Aorta (tissue), 5 donors: ENCODE results near the gene TMPRSS11D. TPM values are rescaled to one million over a fixed set of nuclear protein-coding genes. Genes with fewer than 3 reads are reported as not detected.

Experiments used
- ATAC-seq: fragments of 200-7000 bp; cut with Tn5 transposase; one replicate; pipeline ENCODE4 v1.9.1; 2022; ENCODE audit warnings: moderate library complexity; ENCODE audit not compliant: low FRiP score
- DNase-seq, 2 donors: peaks; one replicate each; pipeline ENCODE4 v3.0.0-alpha.2; 2020
- H3K27ac ChIP-seq, 2 donors: one replicate each; pipeline ENCODE4 v1.5.1; 2013; ENCODE audit warnings: low read length in 2 of 2, mild to moderate bottlenecking in 2 of 2, moderate library complexity in 2 of 2, control low read depth in 1 of 2, inconsistent platforms in 1 of 2, low read depth in 1 of 2
- H3K27me3 ChIP-seq, 2 donors: one replicate each; pipeline ENCODE4 v1.6.1; 2013; ENCODE audit warnings: control low read depth in 1 of 2, low read length in 1 of 2, mild to moderate bottlenecking in 1 of 2, moderate library complexity in 1 of 2; ENCODE audit not compliant: insufficient read depth in 2 of 2, control insufficient read depth in 1 of 2
- H3K36me3 ChIP-seq, 2 donors: one replicate each; pipeline ENCODE4 v1.6.1; 2013; ENCODE audit warnings: control low read depth in 1 of 2, low read length in 1 of 2, mild to moderate bottlenecking in 1 of 2; ENCODE audit not compliant: insufficient read depth in 2 of 2, control insufficient read depth in 1 of 2
- H3K4me1 ChIP-seq, 2 donors: one replicate each; pipeline ENCODE4 v1.6.1; 2013; ENCODE audit warnings: low read length in 2 of 2, control low read depth in 1 of 2, mild to moderate bottlenecking in 1 of 2, moderate library complexity in 1 of 2; ENCODE audit not compliant: insufficient read depth in 2 of 2, control insufficient read depth in 1 of 2
- H3K4me3 ChIP-seq, 2 donors: one replicate each; pipeline ENCODE4 v1.5.1; 2013; ENCODE audit warnings: low read length in 2 of 2, control low read depth in 1 of 2, mild to moderate bottlenecking in 1 of 2
- H3K9me3 ChIP-seq: one replicate; pipeline ENCODE4 v1.6.1; 2013; ENCODE audit warnings: mild to moderate bottlenecking, low read length; ENCODE audit not compliant: control insufficient read depth
- WGBS, 2 donors: extraction: QIAGEN DNeasy Blood & Tissue Kit; methylation state at CpG; one replicate each; pipeline ENCODE4 v1.1.7; 2013; 5-methylcytosine and 5-hydroxymethylcytosine counted together
- intact Hi-C, 2 donors: fragments of 100-400 bp; cut with DNase I; formaldehyde crosslinking; loops; one replicate each; pipeline versions ENCODE4 v1.14.2 to v1.15.0; 2022
- polyA plus RNA-seq, 2 donors: library from polyadenylated mRNA; stranded (reverse); fragments of 200-250 nt; gene quantifications; one replicate each; pipeline ENCODE4 v1.2.3, GENCODE V29; 2013
- total RNA-seq, 2 donors: library from RNA; stranded (reverse); fragmentation: NEBNext Ultra II Directional; extraction: Animal tissue kit (Norgen Biotek cat#: 25700); gene quantifications; one replicate each; pipeline ENCODE4 v1.2.1, GENCODE V29; 2021
- donor health status: healthy with polysubstance abuse.
- donor health status: Bipolar disorder and iron deficiency.
- donor health status: DM: no; HTN: no; CAD: no.
- donor health status: DM: no; HTN: no; CAD: no.
- donor health status: DM: yes; HTN: yes; CAD: no.

The TMPRSS11D gene
- total and polyA plus RNA-seq, 4 donors = 0.13 to 2.5 TPM; not detected in 2

GRCh38 chr4:67880866-67881610 lies 2.8 kb downstream of the TMPRSS11D start:
- intact Hi-C loops = no loop called here
- no peaks in the 10 kb centered on the region for H3K36me3 ChIP-seq
- no peaks in the 10 kb centered on the region for H3K27me3 ChIP-seq
- 20 to 33% methylated on average over 1 of the region's 1 CpG for WGBS, 2 donors
- H3K9me3 ChIP-seq = no peaks in the 10 kb centered on the region
- no peak for DNase-seq
- H3K4me3 ChIP-seq = no peak overlapping the region
- H3K4me1 ChIP-seq = no peaks in the 10 kb centered on the region
- ATAC-seq = no peak
- H3K27ac ChIP-seq = no peak overlapping the region

GRCh38 chr4:67879486-67879885 lies 4.3 kb downstream of the TMPRSS11D start:
- ATAC-seq (no peak), DNase-seq (no peak)
- no peak overlapping the region for H3K27ac ChIP-seq
- intact Hi-C loops = no loop called here
- H3K27me3 ChIP-seq = no peaks in the 10 kb centered on the region
- no peaks in the 10 kb centered on the region for H3K4me1 ChIP-seq
- WGBS, 2 donors = 78 to 79% methylated on average over 3 of the region's 3 CpGs
- H3K36me3 ChIP-seq = no peaks in the 10 kb centered on the region
- H3K4me3 ChIP-seq = no peak overlapping the region
- no peaks in the 10 kb centered on the region for H3K9me3 ChIP-seq

- ATAC-seq = no peak
- no peaks in the 10 kb centered on the region for H3K36me3 ChIP-seq
- intact Hi-C loops = no loop called here
- WGBS, 2 donors = 86 to 87% methylated on average over 3 of the region's 3 CpGs
- H3K4me3 ChIP-seq = no peak overlapping the region
- H3K27ac ChIP-seq = no peak overlapping the region
- H3K9me3 ChIP-seq = no peaks in the 10 kb centered on the region
- H3K27me3 ChIP-seq = no peaks in the 10 kb centered on the region
- H3K4me1 ChIP-seq = no peaks in the 10 kb centered on the region
- no peak for DNase-seq
Measured at GRCh38 chr4:67877086-67877485, 6.7 kb downstream of the TMPRSS11D start.

GRCh38 chr4:67874986-67875385 lies 8.8 kb downstream of the TMPRSS11D start:
- intact Hi-C loops = no loop called here
- H3K36me3 ChIP-seq = no peaks in the 10 kb centered on the region
- H3K9me3 ChIP-seq = no peaks in the 10 kb centered on the region
- DNase-seq (no peak), ATAC-seq (no peak)
- no peak overlapping the region for H3K27ac ChIP-seq
- no peaks in the 10 kb centered on the region for H3K4me1 ChIP-seq
- no peaks in the 10 kb centered on the region for H3K27me3 ChIP-seq
- WGBS, 2 donors = 63 to 65% methylated on average over 2 of the region's 2 CpGs
- H3K4me3 ChIP-seq = no peak overlapping the region

GRCh38 chr4:67873116-67873515 lies 10.7 kb downstream of the TMPRSS11D start:
- Histone ChIP-seq H3K36me3 (no peaks in the 10 kb centered on the region), H3K4me1 (no peaks in the 10 kb centered on the region), H3K27ac (no peak overlapping the region), H3K9me3 (no peaks in the 10 kb centered on the region), H3K4me3 (no peak overlapping the region), H3K27me3 (no peaks in the 10 kb centered on the region)
- DNase-seq (no peak), ATAC-seq (no peak)
- 35 to 47% methylated on average over 1 of the region's 1 CpG for WGBS, 2 donors
- intact Hi-C loops = no loop called here

GRCh38 chr4:67871867-67872266 lies 11.9 kb downstream of the TMPRSS11D start:
- no peaks in the 10 kb centered on the region for H3K4me1 ChIP-seq
- H3K27me3 ChIP-seq = no peaks in the 10 kb centered on the region
- no peak overlapping the region for H3K4me3 ChIP-seq
- no peaks in the 10 kb centered on the region for H3K9me3 ChIP-seq
- H3K36me3 ChIP-seq = no peaks in the 10 kb centered on the region
- no peak overlapping the region for H3K27ac ChIP-seq
- ATAC-seq (no peak), DNase-seq (no peak)
- intact Hi-C loops = no loop called here

GRCh38 chr4:67869580-67870190 lies 14.1 kb downstream of the TMPRSS11D start:
- 77 to 78% methylated on average over 4 of the region's 4 CpGs for WGBS, 2 donors
- Histone ChIP-seq H3K27me3 (no peaks in the 10 kb centered on the region), H3K4me1 (no peaks in the 10 kb centered on the region), H3K4me3 (no peak overlapping the region), H3K36me3 (no peaks in the 10 kb centered on the region), H3K27ac (no peak overlapping the region), H3K9me3 (no peaks in the 10 kb centered on the region)
- intact Hi-C loops = no loop called here
- DNase-seq = no peak
- ATAC-seq = no peak

- H3K4me3 ChIP-seq = no peak overlapping the region
- intact Hi-C loops = no loop called here
- H3K4me1 ChIP-seq = no peaks in the 10 kb centered on the region
- DNase-seq (no peak), ATAC-seq (no peak)
- 68 to 77% methylated on average over 6 of the region's 6 CpGs for WGBS, 2 donors
- H3K27ac ChIP-seq = no peak overlapping the region
- no peaks in the 10 kb centered on the region for H3K9me3 ChIP-seq
- H3K36me3 ChIP-seq = no peaks in the 10 kb centered on the region
- H3K27me3 ChIP-seq = no peaks in the 10 kb centered on the region
Measured at GRCh38 chr4:67861513-67861912, 22.3 kb downstream of the TMPRSS11D start.

- 53 to 58% methylated on average over 2 of the region's 2 CpGs for WGBS, 2 donors
- H3K27ac ChIP-seq = no peak overlapping the region
- intact Hi-C loops = no loop called here
- peaks cover 1% of the 10 kb centered on the region for H3K9me3 ChIP-seq
- H3K4me1 ChIP-seq = no peaks in the 10 kb centered on the region
- ATAC-seq (no peak), DNase-seq (no peak)
- H3K36me3 ChIP-seq = no peaks in the 10 kb centered on the region
- no peak overlapping the region for H3K4me3 ChIP-seq
- no peaks in the 10 kb centered on the region for H3K27me3 ChIP-seq
Measured at GRCh38 chr4:67853336-67853735, 30.5 kb downstream of the TMPRSS11D start.
